Measurements from ENCODE around the gene PLA2G6. TPM values are rescaled to one million over a fixed set of nuclear protein-coding genes. Genes with fewer than 3 reads are reported as not detected.
"Not testable (repeated sequence)": the region's sequence is repeated elsewhere in the genome, so short reads cannot be mapped to it uniquely, and the experiment has no call there.

PLA2G6 gene
- total and polyA plus RNA-seq, 9 of the 15 experiments (the other 6 are each of a cell fraction or from before 2014, with no cell fraction given): 0.11 to 12.2 (median 9.7) TPM

- intact Hi-C loops (cut with micrococcal nuclease); H2AFZ ChIP-seq (ENCODE audit: low read depth, low read length); FAIRE-seq; BruUV-seq (replicated peaks); H3K9me1 ChIP-seq (ENCODE audit: control insufficient read depth, insufficient read depth, low read length); ATAC-seq; H3K36me3 ChIP-seq (ENCODE audit: control insufficient read depth, insufficient read depth, low read length); DNase-seq (ENCODE audit: extremely low read depth in 1 of 4, low spot score in 3 of 4); H4K20me1 ChIP-seq (replicated peaks; ENCODE audit: control insufficient read depth, insufficient read depth, low read length); H3K9me3 ChIP-seq (replicated peaks; ENCODE audit: control insufficient read depth, insufficient read depth, low read depth, low read length); in situ Hi-C loops (cut with MboI); H3K4me3 ChIP-seq; H3K27me3 ChIP-seq (ENCODE audit: control insufficient read depth in 2 of 2, insufficient read depth in 2 of 2, low read length in 2 of 2); H3K9ac ChIP-seq (ENCODE audit: insufficient read depth in 1 of 2, low read depth in 2 of 2, low read length in 2 of 2): not testable (repeated sequence)
- H3K27ac ChIP-seq (ENCODE audit: extremely low read depth, low read depth, low read length): peak overlapping the region; percentile 100; the same call in 2 of the 3 replicates
- 0 out of 2 replicates have a peak overlapping the region, but pooled peaks have one; percentile 37 for H3K4me2 ChIP-seq (ENCODE audit: insufficient read depth, low read length)
- ChIA-PET POLR2A (interaction anchor here (0.9 to 3.0 kb wide), 3 partner anchors 12 to 35 kb away, joined by 3 to 16 read pairs (median 9); no protein-coding TSS in a partner anchor), CTCF (ENCODE audit: low intra/inter-chr PET ratio) (interaction anchor here (0.7 kb wide), 1 partner anchor 640 kb away, joined by 3 read pairs; no protein-coding TSS in a partner anchor)
- peaks cover 33 to 40% of the 10 kb centered on the region in 2 experiments for H3K4me1 ChIP-seq (replicated peaks in 1 of 2; ENCODE audit: control insufficient read depth in 2 of 2, insufficient read depth in 2 of 2, low read length in 2 of 2)
- 88% methylated on average over 4 of the region's 7 CpGs for WGBS (ENCODE audit: insufficient coverage, low coverage, missing lambda C conversion rate)
- H3K79me2 ChIP-seq (ENCODE audit: control insufficient read depth, insufficient read depth, low read length): peaks cover 16% of the 10 kb centered on the region
- TF ChIP-seq ZNF121 (CRISPR knock-in tag; conservative IDR thresholded peaks at IDR 0.05): peak; percentile 53
Measured at GRCh38 chr22:38178605-38178937, 3.1 kb downstream of the PLA2G6 start.

DNA sequence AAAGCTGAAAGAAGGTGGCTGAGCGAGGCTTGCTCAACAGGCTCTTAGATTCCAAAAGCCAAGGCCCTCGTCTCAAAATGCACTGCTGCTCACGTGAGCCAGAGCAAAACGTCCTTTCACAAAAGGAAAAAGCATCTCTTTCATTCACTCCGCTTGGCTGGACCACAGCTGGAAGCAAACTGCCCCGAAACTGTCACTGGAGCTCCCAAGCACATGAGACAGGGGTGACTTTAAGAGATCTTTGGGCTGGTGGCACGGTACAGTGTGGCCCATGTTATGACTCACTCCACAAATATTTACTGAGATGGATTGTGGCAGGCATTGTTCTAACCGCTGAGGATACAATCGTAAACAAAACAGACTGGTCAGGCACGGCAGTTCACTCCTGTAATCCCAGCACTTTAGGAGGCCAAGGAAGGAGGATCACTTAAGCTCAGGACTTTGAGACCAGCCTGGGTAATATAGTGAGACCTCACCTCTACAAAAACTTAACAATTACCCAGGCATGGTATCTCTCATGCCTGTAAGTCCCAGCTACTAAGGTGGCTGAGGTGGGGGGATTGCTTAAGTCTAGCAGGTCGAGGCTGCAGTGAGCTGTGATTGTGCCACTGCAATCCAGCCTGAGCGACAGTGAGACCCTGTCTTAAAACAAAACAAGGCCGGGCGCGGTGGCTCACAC lies 3.6 kb downstream of the PLA2G6 start:
- H3K36me3 ChIP-seq (ENCODE audit: control insufficient read depth, insufficient read depth, low read length): no peaks in the 10 kb centered on the region
- intact Hi-C loops (cut with micrococcal nuclease) (no loop called here), in situ Hi-C loops (cut with MboI) (no loop called here)
- peak overlapping the region; percentile 57; the same call in 2 of the 3 replicates for H3K27ac ChIP-seq (ENCODE audit: extremely low read depth, low read depth, low read length)
- ATAC-seq: no peak
- no peaks in the 10 kb centered on the region for H4K20me1 ChIP-seq (replicated peaks; ENCODE audit: control insufficient read depth, insufficient read depth, low read length)
- H3K4me3 ChIP-seq: no peak overlapping the region
- peak overlapping the region; percentile 37; the same call in 1 of the 2 replicates for H3K4me2 ChIP-seq (ENCODE audit: insufficient read depth, low read length)
- H3K9me3 ChIP-seq (replicated peaks; ENCODE audit: control insufficient read depth, insufficient read depth, low read depth, low read length): no peaks in the 10 kb centered on the region
- DNase-seq (ENCODE audit: extremely low read depth in 1 of 4, low spot score in 3 of 4): peak in 3 of 4 experiments; percentile 22 to 52 (median 27)
- peak overlapping the region; percentile 51 to 70; a peak in 3 of 4 replicates for H3K9ac ChIP-seq (ENCODE audit: insufficient read depth in 1 of 2, low read depth in 2 of 2, low read length in 2 of 2)
- peak; percentile 67 for FAIRE-seq
- H3K4me1 ChIP-seq (replicated peaks in 1 of 2; ENCODE audit: control insufficient read depth in 2 of 2, insufficient read depth in 2 of 2, low read length in 2 of 2): peaks cover 33 to 44% of the 10 kb centered on the region in 2 experiments
- 32% methylated on average over 15 of the region's 15 CpGs for WGBS (ENCODE audit: insufficient coverage, low coverage, missing lambda C conversion rate)
- peak overlapping the region; percentile 64 for H2AFZ ChIP-seq (ENCODE audit: low read depth, low read length)
- no peaks in the 10 kb centered on the region for H3K27me3 ChIP-seq (ENCODE audit: control insufficient read depth in 2 of 2, insufficient read depth in 2 of 2, low read length in 2 of 2)
- ChIA-PET CTCF (ENCODE audit: low intra/inter-chr PET ratio) (no interaction called here), POLR2A (interaction anchor here (0.7 to 3.0 kb wide), 2 partner anchors 11 to 16 kb away, joined by 3 to 16 read pairs; no protein-coding TSS in a partner anchor)
- peaks cover 16% of the 10 kb centered on the region for H3K79me2 ChIP-seq (ENCODE audit: control insufficient read depth, insufficient read depth, low read length)
- no TSS peak for BruUV-seq (replicated peaks)
- H3K9me1 ChIP-seq (ENCODE audit: control insufficient read depth, insufficient read depth, low read length): no peaks in the 10 kb centered on the region
- TF ChIP-seq DPF2 (IDR thresholded peaks at IDR 0.05) (peak; percentile 51), GTF2F1 (IDR thresholded peaks at IDR 0.05; ENCODE audit: low read depth, low read length) (no peak), ZNF778 (CRISPR knock-in tag; IDR thresholded peaks at IDR 0.05) (no peak), ZNF384 (IDR thresholded peaks at IDR 0.05; ENCODE audit: low read depth, low read length) (no peak), TCF7L2 (IDR thresholded peaks at IDR 0.05; ENCODE audit: low read depth, low read length) (no peak), FIP1L1 (IDR thresholded peaks at IDR 0.05; ENCODE audit: low read depth, low read length, poor library complexity, severe bottlenecking) (no peak), FOXP1 (CRISPR knock-in tag; IDR thresholded peaks at IDR 0.05) (no peak), MED1 (CRISPR knock-in tag; IDR thresholded peaks at IDR 0.05; ENCODE audit: borderline replicate concordance) (no peak), BRCA1 (IDR thresholded peaks at IDR 0.05) (no peak), BRCA1 (CRISPR knock-in tag; IDR thresholded peaks at IDR 0.05) (no peak), PURB (CRISPR knock-in tag; IDR thresholded peaks at IDR 0.05; ENCODE audit: low read depth) (no peak)
- TF ChIP-seq, protein P1, sequence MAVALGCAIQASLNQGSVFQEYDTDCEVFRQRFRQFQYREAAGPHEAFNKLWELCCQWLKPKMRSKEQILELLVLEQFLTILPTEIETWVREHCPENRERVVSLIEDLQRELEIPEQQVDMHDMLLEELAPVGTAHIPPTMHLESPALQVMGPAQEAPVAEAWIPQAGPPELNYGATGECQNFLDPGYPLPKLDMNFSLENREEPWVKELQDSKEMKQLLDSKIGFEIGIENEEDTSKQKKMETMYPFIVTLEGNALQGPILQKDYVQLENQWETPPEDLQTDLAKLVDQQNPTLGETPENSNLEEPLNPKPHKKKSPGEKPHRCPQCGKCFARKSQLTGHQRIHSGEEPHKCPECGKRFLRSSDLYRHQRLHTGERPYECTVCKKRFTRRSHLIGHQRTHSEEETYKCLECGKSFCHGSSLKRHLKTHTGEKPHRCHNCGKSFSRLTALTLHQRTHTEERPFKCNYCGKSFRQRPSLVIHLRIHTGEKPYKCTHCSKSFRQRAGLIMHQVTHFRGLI (CRISPR knock-in tag; IDR thresholded peaks at IDR 0.05): no peak
- TF ChIP-seq, protein P2, sequence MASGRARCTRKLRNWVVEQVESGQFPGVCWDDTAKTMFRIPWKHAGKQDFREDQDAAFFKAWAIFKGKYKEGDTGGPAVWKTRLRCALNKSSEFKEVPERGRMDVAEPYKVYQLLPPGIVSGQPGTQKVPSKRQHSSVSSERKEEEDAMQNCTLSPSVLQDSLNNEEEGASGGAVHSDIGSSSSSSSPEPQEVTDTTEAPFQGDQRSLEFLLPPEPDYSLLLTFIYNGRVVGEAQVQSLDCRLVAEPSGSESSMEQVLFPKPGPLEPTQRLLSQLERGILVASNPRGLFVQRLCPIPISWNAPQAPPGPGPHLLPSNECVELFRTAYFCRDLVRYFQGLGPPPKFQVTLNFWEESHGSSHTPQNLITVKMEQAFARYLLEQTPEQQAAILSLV (tag; IDR thresholded peaks at IDR 0.05): no peak

Data from K562 (cell line).